ENCODE data around the gene ZNF607.

DNA sequence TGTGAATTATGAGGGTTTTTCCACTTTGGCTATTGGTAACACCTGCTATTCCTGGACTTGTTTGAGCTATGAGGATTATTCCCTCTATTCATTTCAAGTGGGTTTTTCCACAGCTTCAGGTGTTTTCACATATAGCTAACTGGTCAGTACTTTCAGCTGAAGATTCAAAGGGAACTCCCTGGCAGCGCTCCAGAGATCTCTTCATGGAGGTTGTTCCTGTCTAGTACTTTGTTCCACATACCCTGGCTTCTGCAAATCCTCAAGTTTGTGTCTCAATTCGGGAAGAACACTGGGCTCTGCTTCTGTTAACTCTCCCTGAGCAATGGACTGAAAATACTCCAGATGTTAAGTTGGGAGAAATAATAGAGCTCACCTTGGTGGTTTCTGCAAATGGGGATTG, 5.6 kb upstream of the ZNF607 start:
- TF ChIP-seq POLR2A (IDR thresholded peaks at IDR 0.05; ENCODE audit: low read length) (no peak), GATA1 (IDR thresholded peaks at IDR 0.05; ENCODE audit: low read depth, low read length) (no peak)

Measured in erythroblast (primary cell).